ENCODE measurements around the gene ATP2B1. TPM values are rescaled to one million over a fixed set of nuclear protein-coding genes. Genes with fewer than 3 reads are reported as not detected.
"Not testable (repeated sequence)": the region's sequence is repeated elsewhere in the genome, so short reads cannot be mapped to it uniquely, and the experiment has no call there.

ATP2B1 gene
- 10 to 100 TPM; 11.4 to 22.4 (median 15.8) TPM for total RNA-seq
- polyA plus RNA-seq, result 10 to 100 TPM in 1 of 2 donors, 1 to 10 TPM in 1; 4.3 to 12.9 TPM

DNA sequence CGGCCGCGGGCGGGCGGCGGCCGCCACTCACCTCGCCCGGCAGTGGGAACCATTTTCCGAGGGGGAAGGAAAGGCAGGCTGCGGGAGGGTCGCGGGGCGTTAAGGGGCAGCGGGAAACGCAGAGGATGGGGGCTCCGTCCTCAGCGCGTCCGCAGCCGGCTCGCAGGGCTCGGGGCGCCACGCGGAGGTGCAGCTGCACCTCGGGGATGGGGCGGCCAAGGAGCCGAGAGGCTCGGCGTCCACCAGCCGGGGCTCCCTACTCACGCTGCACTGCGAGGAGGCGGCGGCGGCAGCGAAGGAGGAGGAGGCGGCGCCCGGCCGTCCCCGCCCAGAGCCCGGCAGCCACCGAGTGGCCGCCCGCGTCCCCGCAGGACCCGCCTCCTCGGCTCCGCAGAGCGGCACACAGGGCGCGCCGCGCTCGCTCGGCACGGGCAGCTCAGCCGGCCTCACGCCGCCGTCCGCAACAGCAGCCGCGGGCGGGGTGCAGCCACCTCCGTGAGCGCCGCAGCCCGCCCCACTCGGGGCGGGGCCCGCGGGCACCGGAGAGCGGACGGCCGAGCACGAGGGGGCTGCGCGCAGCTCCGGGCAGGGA is at the start of gene ATP2B1:
Gene ATP2B1, minus strand, starts transcription at position 274 of the 592 bp plus-strand sequence. CDS start 52,952 bp downstream, outside the sequence.
- TF ChIP-seq, protein P1, sequence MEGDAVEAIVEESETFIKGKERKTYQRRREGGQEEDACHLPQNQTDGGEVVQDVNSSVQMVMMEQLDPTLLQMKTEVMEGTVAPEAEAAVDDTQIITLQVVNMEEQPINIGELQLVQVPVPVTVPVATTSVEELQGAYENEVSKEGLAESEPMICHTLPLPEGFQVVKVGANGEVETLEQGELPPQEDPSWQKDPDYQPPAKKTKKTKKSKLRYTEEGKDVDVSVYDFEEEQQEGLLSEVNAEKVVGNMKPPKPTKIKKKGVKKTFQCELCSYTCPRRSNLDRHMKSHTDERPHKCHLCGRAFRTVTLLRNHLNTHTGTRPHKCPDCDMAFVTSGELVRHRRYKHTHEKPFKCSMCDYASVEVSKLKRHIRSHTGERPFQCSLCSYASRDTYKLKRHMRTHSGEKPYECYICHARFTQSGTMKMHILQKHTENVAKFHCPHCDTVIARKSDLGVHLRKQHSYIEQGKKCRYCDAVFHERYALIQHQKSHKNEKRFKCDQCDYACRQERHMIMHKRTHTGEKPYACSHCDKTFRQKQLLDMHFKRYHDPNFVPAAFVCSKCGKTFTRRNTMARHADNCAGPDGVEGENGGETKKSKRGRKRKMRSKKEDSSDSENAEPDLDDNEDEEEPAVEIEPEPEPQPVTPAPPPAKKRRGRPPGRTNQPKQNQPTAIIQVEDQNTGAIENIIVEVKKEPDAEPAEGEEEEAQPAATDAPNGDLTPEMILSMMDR (IDR thresholded peaks at IDR 0.05), result no peak
- peaks cover 2 to 15% (median 3%) of the 10 kb centered on the region in 3 donors for H3K4me1 ChIP-seq
- intact Hi-C loops (cut with DNase I), result no loop called here
- H3K27me3 ChIP-seq, result no peaks in the 10 kb centered on the region
- WGBS, 2 donors, result 0% methylated on average over 61 to 84 of the region's 84 CpGs
- H3K9me3 ChIP-seq, result no peaks in the 10 kb centered on the region
- no peaks in the 10 kb centered on the region for H3K36me3 ChIP-seq
- ATAC-seq, result peak; percentile 71 to 81 (median 77)
- FAIRE-seq, result no peak
- peak; percentile 86 to 94 (median 90) for DNase-seq
- H3K4me3 ChIP-seq, result peak within 1 kb of the TSS; percentile 68 to 96 (median 82)
- peak within 1 kb of the TSS; percentile 97 to 99 (median 98) for H3K27ac ChIP-seq

GRCh38 chr12:89757987-89758386 is 49.3 kb upstream of the ATP2B1 start:
- H3K36me3 ChIP-seq; H3K27ac ChIP-seq; H3K9me3 ChIP-seq; H3K4me1 ChIP-seq; H3K4me3 ChIP-seq; H3K27me3 ChIP-seq; intact Hi-C loops (cut with DNase I); ATAC-seq; DNase-seq: not testable (repeated sequence)
- peak; percentile 41 for FAIRE-seq
- WGBS, 2 donors, result 82 to 84% methylated on average over 1 of the region's 1 CpG

- Histone ChIP-seq H3K36me3 (no peaks in the 10 kb centered on the region), H3K9me3 (no peaks in the 10 kb centered on the region), H3K27me3 (no peaks in the 10 kb centered on the region), H3K4me1 (no peaks in the 10 kb centered on the region), H3K4me3 (no peak overlapping the region), H3K27ac (peak overlapping the region in 2 of 4 donors; percentile 37 to 42)
- ATAC-seq (peak in 3 of 4 donors; percentile 59 to 90 (median 80)), FAIRE-seq (no peak), DNase-seq (no peak)
- WGBS, 2 donors, result 58 to 71% methylated on average over 5 of the region's 5 CpGs
- TF ChIP-seq, protein P1 (IDR thresholded peaks at IDR 0.05), result no peak
- intact Hi-C loops (cut with DNase I), result no loop called here
Measured at GRCh38 chr12:89756585-89757398, 48.2 kb upstream of the ATP2B1 start.

- ATAC-seq (peak in 2 of 4 donors; percentile 48 to 60), FAIRE-seq (no peak), DNase-seq (no peak)
- 62 to 65% methylated on average over 4 of the region's 4 CpGs for WGBS, 2 donors
- Histone ChIP-seq H3K4me1 (no peaks in the 10 kb centered on the region), H3K9me3 (no peaks in the 10 kb centered on the region), H3K36me3 (no peaks in the 10 kb centered on the region), H3K27ac (peak overlapping the region in 2 of 4 donors; percentile 10 to 42), H3K27me3 (no peaks in the 10 kb centered on the region), H3K4me3 (no peak overlapping the region)
- intact Hi-C loops (cut with DNase I), result no loop called here
- TF ChIP-seq, protein P1 (IDR thresholded peaks at IDR 0.05), result no peak
Measured at GRCh38 chr12:89756194-89756584, 47.6 kb upstream of the ATP2B1 start.

DNA sequence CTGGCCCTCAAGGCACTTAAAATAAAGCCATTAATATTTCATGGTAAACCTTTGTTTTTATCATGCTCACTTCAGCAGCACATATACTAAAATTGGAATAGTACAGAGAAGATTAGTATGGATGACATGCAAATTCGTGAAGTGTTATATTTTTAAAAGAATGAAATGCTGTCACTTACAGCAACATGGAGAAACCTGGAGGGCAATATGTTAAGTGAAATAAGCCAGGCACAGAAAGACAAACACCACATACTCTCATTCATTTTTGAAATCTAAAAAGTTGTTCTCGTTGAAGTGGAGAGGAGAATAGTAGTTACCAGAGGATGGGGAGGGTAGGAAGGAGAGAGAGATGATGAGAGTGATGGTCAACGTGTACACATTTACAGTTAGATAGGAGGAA is 45.4 kb upstream of the ATP2B1 start:
- TF ChIP-seq, protein P1 (IDR thresholded peaks at IDR 0.05), result no peak
- DNase-seq (no peak), ATAC-seq (no peak), FAIRE-seq (no peak)
- no peak overlapping the region for H3K27ac ChIP-seq
- H3K27me3 ChIP-seq, result no peaks in the 10 kb centered on the region
- intact Hi-C loops (cut with DNase I), result no loop called here
- H3K9me3 ChIP-seq, result no peaks in the 10 kb centered on the region
- no peaks in the 10 kb centered on the region for H3K36me3 ChIP-seq
- no peak overlapping the region for H3K4me3 ChIP-seq
- H3K4me1 ChIP-seq, result no peaks in the 10 kb centered on the region
- 59 to 73% methylated on average over 3 of the region's 3 CpGs for whole genome bisulfite sequencing, 2 donors

All from pancreas (tissue), 10 donors.